LoVo (cell line): ENCODE measurements around the gene ANAPC10.
"Not testable (repeated sequence)": the region's sequence is repeated elsewhere in the genome, so short reads cannot be mapped to it uniquely, and the experiment has no call there.

Source experiments
- DNase-seq: peaks from one replicate; pipeline ENCODE4 v3.0.0-alpha.2; 2016; ENCODE audit warnings: low spot score

Gene ANAPC10

GRCh38 chr4:145071560-145071959, 26.4 kb downstream of the ANAPC10 start:
- no peak for DNase-seq

DNA sequence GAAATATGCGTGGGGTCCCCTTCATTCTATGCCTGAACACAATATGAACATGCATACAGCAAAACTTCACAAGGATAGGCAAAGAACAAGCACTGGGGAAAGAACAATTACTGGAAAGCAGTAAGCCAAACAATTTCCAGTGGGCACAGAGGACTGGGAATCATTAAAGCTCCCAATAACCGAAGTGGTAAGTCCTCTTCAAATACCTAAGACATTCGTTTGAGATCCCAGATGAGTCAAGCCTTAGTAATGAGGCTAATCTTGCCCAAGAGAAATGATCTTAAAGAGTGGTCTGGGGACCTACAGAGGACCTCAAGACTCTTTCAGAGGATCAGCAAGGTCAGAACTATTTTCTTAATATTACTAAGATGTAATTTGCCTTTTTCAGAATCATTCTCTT, 28.6 kb downstream of the ANAPC10 start:
- no peak for DNase-seq

GRCh38 chr4:145066063-145066501, 31.9 kb downstream of the ANAPC10 start:
- peak; percentile 80 for DNase-seq

- DNase-seq: peak; percentile 67
These were observed 36.6 kb downstream of the ANAPC10 start for GRCh38 chr4:145061318-145061920.

DNA sequence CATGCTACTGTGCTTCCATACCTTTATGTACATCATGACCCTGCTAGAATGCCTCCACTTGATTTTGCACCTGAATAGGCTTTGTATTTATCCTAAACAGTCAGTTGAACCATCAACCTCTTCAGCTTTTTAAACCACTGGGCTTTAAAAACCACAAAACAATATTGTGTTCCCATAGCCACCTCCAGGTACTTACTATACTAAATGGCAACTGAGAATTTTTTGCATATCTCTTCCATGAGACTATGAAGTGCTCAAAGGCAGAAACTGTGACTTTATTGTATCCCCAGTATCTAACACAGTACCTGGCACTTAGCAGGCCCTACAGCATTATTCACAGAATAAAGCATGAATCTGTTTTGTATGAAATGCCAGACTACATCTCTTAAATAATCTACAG, 39.7 kb downstream of the ANAPC10 start:
- no peak for DNase-seq

- no peak for DNase-seq
These were observed 41.5 kb downstream of the ANAPC10 start for GRCh38 chr4:145056325-145057130.

DNA sequence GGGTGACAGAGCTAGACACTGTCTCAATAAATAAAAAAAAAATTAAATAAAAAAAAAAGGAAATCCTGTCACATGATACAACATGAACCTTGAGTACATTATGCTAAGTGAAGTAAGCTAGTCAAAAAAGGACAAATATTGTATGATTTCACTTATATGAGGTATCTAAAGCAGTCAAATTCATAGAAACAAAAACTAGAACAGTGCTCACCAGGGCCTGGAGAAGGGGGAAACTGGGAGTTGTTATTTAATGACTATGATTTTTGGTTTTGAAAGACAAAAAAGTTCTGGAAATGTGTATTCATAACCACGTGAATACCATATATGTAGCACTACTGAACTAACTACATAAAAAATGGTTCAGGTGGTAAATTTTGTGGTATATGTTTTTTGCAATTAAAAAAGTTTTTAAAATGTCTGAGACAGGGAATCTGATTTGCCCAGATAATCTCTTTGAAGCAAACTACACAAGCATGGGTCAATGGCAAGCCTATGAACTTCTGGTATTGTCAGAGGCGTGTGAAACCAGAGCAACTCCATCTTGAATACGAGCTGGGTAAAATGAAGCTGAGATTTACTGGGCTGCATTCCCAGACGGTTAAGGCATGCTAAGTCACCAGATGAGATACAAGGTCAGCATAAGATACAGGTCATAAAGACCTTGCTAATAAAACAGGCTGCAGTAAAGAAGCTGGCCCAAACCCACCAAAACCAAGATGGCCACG, 42.3 kb downstream of the ANAPC10 start:
- DNase-seq: no peak

GRCh38 chr4:145049241-145049640, 48.8 kb downstream of the ANAPC10 start:
- DNase-seq: no peak

GRCh38 chr4:145048817-145049216, 49.2 kb downstream of the ANAPC10 start:
- no peak for DNase-seq

GRCh38 chr4:145047151-145047550, 50.8 kb downstream of the ANAPC10 start:
- no peak for DNase-seq

- DNase-seq: no peak
These were observed 52.8 kb downstream of the ANAPC10 start for GRCh38 chr4:145045180-145045579.

DNA sequence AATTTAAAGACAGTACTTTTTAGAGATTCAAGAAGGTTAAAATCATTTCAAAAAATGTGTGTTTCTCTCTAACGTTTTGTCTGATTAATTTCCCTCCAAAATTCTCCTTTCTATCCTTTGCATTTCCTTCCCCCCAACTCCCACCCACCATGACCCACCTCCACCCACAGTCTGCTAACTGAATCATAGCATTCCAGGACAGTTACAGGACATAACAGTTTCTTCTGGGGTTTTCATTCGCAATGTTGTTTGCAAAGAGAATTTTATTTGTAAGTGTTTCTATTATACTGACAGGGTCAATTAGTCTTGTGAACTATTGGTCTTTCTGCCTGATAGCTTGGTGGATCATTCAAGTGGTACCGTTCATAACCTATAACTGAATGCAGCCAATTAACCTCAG, 53.7 kb downstream of the ANAPC10 start:
- no peak for DNase-seq

DNA sequence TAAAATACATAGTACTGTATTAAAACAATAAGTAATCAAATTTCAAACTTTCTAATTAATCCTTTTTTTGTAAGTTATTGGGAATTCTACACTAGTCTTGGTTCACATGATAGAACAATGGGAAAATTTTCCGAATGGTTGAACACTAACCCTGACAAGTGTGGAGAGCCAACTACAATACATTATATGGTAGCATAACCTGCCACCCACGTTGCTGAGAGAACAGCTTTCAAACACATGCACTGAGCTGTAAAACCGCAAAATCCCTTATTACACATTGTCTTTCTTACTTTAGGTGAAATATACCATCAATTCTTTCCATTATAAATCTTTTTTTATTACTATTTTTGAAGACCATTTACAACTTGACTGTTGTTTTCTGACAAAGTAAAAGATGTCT, 54.7 kb downstream of the ANAPC10 start:
- DNase-seq: no peak

GRCh38 chr4:145042601-145043285, 55.3 kb downstream of the ANAPC10 start:
- no peak for DNase-seq

DNA sequence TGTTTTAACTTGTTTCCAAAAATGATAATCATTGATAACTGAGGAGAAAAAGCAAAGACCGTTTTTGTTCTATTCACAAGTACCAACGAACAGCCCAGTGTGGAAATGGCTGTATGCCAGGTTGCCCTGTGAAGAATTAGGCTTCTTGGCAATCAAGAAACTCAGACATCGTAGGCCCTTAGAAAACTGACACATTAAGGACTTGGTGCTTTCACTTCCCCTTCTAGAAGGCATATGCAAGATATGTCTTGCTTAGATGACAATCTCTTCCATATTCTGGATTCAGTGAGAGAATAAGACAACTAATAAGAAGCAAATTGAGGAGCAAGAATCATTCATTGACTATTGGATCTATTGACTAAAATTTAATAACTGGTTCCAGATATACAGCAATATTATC, 56.6 kb downstream of the ANAPC10 start:
- DNase-seq: no peak

DNA sequence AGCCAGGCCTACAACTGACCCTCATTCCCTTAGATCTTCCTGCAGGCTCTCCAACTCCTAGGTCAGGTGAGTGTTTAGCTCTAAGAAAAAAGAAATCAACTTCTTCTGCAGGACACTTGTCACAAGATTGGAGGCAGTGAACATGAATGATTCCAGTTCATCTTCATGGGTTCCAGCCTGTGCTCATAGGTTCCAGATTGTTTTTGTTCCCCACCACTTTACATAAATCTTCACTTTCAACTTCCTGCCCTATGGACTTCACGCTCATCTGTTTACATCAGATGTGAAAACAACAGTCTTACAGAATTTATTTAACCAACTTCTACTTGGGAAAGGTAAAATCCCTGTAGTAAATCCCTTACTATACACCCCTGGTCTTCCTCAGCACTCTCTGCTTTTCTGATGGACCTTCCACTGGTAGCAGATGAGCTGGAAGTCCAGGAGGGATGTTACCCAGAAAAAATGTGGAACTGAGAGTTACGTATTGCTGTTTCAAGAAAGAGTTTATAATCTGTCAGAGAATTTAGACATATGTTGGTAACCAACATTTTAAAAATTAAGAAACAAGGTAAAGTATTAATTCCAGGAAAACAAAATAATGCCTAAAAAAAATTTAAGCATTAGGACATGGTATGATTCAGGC, 62.4 kb downstream of the ANAPC10 start:
- DNase-seq: no peak

DNA sequence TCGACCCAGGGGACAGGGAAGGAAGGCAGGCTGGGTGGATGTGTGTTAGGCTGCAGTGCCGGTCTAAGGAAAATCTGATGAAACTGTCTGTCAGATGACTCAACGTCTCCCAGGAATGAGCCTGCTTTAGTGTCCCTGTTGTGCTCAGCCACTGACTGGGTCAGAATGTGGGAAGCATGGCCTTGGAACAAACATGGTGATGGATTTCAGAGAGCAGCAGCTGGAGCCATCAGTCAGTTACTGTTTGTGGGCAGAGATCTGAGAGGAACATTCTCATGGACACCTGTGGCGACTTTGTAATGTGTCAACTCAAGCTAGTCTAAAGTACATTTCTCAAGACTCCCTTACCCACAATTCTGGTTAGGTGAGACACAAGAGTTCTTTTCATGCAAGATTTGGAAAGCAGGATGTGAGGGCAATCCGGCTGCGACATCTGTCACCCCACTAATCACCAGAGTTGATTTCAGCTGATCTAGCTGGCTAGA, 63.2 kb downstream of the ANAPC10 start:
- DNase-seq: peak; percentile 2

DNA sequence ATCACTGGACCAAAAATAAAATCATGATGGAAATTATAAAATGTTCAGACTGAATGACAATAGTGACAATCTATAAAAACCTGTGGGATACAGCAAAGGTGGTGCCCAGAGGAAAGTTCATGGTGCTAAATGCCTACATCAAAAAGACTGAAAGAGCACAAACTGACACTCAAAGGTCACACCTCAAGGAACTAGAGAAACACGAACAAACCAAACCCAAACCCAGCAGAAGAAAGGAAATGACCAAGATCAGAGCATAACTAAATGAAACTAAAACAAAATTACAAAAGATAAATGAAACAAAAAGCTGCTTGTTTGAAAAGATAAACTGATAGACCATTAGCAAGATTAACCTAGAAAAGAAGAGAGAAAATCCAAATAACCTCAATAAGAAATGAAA, 78.7 kb downstream of the ANAPC10 start:
- DNase-seq: no peak

GRCh38 chr4:145014365-145014764, 83.6 kb downstream of the ANAPC10 start:
- no peak for DNase-seq

DNA sequence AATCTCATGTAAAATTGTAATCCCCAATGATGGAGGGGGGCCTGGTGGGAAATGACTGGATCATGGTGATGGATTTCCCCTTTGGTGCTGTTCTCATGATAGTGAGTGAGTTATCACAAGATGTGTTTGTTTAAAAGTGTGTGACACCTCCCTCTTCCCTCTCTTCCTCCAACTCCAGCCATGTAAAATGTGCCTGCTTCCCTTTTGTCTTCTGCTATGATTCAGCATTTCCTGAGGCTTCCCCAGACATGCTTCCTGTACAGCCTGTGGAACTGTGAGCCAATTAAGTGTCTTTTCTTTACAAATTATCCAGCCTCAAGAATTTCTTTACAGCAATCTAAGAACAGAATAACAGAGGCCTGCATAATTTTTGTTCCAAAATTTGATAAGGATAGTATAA, 85.2 kb downstream of the ANAPC10 start:
- DNase-seq: no peak

GRCh38 chr4:145011636-145012035, 86.4 kb downstream of the ANAPC10 start:
- no peak for DNase-seq

DNA sequence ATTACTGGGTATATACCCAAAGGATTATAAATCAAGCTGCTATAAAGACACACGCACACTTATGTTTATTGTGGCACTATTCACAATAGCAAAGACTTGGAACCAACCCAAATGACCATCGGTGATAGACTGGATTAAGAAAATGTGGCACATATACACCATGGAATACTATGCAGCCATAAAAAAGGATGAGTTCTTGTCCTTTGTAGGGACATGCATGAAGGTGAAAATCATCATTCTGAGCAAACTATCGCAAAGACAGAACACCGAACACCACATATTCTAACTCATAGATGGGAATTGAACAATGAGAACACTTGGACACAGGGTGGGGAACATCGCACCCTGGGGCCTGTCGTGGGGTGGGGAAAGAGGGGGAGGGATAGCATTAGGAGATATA, 87.7 kb downstream of the ANAPC10 start:
- not testable (repeated sequence) for DNase-seq
